Muscle of back (tissue), 11 donors: Measurements from ENCODE around the gene HDHD5. TPM values are rescaled to one million over a fixed set of nuclear protein-coding genes. Genes with fewer than 3 reads are reported as not detected.
"Not testable (repeated sequence)": the region's sequence is repeated elsewhere in the genome, so short reads cannot be mapped to it uniquely, and the experiment has no call there.

Source experiments
- DNase-seq, 3 donors: peaks; one replicate each; pipeline versions ENCODE4 v3.0.0 to v3.0.0-alpha.2; 2013
- polyA plus RNA-seq, 10 donors: library from polyadenylated mRNA; unstranded; fragments of 120-200 nt; gene quantifications; one replicate each; pipeline ENCODE4 v1.2.1, GENCODE V29; 2013; ENCODE audit not compliant: insufficient read length in 10 of 10

The HDHD5 gene
- polyA plus RNA-seq, 10 donors = 35.2 to 46.0 (median 40.9) TPM

DNA sequence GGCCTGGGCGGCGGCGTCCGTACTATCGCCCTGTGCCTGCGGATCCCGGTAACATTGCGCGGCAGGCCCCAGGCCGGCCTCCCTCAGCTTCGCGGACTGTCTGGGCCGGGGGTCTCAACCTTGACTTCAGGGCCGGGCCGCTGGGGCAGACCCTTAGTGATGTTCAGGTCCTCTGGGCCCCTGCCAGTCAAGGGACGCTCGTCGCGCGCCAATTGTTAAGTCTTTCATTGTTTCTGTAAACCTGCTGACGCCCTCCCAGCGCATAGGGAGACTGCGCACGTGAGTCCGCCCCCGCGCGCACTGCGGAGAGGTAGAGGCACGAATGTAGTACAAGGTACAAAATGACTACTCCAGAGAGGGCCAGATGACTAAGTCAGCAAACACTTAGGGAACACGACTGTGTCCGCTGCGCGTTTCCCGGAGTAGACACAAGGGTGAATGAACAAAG, 451 bp upstream of the HDHD5 start:
- DNase-seq = peak in 1 of 3 donors; percentile 47

DNA sequence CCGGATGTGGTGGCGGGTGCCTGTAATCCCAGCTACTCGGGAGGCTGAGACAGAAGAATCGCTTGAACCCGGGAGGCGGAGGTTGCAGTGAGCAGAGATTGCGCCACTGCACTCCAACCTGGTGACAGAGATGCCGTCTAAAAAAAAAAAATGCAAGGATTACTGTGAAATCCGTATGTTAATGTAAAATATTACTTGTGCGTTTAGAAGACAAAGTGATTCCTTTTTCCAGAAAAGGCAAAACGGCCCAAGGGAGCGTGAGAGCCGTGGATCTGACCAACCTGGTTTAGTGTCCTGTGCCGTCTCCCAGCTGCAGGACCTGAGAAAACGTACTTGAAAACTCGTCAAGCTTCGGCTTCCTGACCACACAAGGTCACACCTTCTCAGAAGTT, 905 bp downstream of the HDHD5 start:
- no peak for DNase-seq

DNA sequence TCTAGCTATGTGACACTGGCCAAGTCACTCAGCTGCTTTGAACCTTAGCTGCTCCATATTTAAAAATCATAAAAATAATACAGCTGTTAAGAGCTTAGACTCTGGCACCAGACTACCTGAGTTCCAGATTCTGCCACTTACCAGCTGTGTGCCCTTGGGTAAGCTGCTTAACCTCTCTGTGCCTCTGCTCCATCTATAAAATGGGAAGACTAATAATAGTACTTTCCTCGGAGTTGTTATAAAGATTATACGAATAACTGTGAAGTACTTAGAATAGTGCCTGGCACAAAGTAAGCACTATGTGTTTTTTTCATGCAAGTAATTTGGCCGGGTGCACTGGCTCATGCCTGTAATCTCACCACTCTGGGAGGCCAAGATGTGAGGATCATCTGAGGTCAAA, 1.4 kb downstream of the HDHD5 start:
- DNase-seq = no peak

DNA sequence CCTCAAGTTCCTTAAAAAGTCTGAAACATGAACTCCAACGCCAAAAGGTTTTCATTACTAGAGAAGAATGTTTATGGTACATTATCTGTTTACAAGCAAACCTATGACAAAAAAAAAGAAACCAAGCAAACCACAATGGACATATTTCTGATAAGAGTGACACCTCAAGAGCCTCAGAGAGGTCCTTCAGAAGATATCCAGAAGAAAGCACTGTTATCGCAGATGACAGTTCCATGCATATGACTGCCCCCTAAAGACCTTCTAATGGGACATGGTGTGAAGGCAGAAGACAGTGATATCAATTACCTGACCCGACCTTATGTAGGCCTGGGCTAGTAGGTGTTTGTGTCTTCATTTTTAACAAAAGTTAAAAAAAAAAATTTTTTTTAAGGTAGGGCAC, 3.1 kb downstream of the HDHD5 start:
- DNase-seq = no peak

DNA sequence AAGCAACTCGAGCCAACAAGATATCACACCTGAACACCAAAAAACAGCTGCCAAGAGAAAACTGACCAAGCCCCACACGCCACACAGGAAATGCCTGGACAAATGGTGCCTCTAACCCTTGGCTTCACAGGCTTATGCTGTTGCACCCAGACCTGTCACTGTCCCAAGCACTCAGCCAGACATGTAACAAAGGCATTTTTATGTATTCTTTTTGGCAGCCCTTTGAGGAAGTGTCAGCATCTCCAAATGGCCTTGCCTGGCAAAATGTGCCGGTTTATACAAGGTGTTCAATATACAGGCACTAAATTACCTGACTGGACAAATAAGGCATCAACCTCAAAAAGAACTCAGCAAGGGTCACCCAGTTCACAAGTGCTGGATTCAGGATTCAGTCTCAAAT, 6.1 kb downstream of the HDHD5 start:
- no peak for DNase-seq

DNA sequence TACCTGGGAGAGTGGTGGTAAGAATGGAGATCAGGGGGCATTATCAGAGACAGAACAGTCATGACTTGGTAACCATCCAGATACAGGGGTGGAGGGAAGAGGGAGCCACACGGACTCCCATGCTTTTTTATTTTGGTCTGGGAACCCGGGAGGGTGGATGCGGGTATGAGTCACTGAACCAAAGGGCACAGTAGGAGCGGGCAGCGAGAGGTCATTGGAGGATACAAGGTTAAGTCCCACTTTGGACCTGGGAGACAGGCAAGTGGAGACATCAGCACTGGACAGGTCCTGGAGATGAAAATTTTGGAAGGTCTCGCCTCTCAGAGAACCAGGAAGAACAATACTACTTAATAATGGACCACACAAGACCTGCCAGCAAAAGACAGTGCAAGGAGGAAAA, 6.7 kb downstream of the HDHD5 start:
- no peak for DNase-seq

DNA sequence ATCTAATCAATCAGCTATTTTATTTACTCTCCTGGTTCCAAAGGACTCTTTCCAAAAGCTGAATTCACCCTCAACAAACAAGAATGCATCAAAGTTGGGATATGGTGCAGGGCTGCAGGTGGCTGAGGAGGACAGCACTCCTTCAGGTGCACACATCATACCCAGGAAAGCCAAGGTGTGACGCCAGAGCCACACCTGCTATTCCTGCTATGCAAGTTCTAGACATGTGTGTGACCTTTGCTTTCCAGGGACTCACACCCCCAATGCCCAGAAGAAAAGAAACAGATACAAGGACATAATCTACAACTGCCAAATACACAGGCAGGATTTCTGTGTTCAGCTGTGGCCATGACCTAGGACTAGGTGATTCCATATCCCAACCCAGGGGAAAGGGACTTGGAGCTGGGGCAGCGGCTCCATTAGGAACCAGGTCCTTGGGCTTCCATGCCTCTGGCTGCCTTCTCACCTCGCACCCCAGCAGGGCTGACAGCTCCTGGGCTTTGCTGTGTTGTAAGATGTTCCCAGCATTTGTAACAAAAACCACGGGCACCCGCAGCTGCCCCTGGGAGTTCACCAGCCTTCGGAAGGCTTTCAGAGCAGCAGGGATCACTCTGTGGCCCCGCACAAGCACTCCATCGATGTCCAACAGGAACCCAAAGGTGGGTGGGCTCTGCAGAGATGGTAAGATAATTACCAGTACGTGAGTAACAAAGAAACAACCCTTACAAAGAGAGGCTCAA, 9.8 kb downstream of the HDHD5 start:
- no peak for DNase-seq

DNA sequence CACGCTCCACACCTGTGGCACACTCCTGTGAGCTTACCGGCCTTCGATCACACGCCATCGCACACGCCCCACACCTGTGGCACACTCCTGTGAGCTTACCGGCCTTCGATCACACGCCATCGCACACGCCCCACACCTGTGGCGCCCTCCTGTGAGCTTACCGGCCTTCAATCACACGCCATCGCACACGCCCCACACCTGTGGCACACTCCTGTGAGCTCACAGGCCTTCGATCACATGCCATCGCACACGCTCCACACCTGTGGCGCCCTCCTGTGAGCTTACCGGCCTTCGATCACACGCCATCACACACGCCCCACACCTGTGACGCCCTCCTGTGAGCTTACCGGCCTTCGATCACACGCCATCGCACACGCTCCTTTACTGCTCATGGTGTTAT, 11.6 kb downstream of the HDHD5 start:
- DNase-seq = not testable (repeated sequence)

DNA sequence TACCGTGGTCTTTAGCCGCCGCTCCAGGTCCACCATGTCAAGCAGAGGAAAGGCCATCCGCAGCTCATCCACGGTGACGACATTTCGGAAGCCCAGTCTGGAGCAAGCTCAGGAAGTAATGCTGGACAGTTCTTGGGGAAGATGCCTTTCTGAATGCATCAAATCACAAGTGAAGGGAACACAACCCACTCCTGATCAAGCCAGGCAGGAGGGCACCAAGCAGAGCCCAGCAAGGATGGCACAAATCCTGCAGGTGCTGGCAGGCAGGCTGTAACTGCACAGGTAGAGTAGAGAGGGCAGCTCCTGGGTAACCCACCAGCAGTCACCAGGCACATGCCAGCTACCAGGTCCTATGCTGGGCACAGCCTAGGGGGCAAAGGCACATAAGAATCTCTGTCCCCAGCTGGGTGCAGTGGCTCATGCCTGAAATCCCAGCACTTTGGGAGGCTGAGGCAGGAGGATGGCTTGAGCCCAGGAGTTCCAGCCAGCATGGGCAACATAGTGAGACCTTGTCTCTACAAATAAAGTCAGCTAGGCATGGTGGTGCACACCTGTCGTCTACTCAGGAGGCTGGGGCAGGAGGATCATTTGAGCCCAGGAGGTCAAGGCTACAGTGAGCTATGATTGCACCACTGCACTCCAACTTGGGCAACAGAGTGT, 13.9 kb downstream of the HDHD5 start:
- no peak for DNase-seq

DNA sequence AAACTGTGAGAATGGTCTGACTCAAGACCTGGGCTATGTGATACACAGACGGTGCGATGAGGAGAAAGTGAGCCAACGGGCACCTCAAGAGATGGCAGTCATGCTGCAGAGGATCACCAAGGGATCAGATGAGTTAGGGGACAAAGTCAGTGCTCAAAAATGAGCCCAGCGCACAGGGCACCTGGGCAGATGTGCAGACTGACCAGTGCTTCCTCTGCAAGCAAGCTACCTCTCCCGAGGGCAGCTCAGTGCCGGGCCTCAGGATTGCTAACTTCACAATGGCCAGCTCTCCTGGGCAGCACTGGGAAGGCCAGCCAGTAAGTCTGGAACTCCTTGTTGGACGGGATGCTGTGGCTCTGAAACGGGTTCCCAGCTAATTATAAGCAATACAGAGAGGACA, 15.3 kb downstream of the HDHD5 start:
- no peak for DNase-seq

DNA sequence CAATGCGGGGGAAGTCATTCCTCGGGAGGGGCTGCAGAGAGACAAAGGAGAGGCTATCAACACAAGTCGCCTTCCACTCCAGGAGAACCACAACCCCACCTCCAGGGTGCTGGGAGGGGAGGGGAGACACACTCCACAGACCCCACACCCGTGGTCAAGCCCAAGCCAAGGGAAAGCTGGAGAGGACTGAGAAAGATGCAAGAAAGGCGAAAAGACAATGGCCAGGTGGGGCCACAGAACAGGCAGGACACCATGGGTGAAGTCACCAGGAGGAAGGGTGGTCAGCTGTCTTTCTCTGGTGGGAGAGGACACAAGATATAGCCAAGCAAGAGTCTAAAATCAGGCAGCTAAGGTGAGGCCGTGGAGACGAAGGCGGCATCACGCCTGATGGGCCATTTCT, 16.0 kb downstream of the HDHD5 start:
- no peak for DNase-seq

DNA sequence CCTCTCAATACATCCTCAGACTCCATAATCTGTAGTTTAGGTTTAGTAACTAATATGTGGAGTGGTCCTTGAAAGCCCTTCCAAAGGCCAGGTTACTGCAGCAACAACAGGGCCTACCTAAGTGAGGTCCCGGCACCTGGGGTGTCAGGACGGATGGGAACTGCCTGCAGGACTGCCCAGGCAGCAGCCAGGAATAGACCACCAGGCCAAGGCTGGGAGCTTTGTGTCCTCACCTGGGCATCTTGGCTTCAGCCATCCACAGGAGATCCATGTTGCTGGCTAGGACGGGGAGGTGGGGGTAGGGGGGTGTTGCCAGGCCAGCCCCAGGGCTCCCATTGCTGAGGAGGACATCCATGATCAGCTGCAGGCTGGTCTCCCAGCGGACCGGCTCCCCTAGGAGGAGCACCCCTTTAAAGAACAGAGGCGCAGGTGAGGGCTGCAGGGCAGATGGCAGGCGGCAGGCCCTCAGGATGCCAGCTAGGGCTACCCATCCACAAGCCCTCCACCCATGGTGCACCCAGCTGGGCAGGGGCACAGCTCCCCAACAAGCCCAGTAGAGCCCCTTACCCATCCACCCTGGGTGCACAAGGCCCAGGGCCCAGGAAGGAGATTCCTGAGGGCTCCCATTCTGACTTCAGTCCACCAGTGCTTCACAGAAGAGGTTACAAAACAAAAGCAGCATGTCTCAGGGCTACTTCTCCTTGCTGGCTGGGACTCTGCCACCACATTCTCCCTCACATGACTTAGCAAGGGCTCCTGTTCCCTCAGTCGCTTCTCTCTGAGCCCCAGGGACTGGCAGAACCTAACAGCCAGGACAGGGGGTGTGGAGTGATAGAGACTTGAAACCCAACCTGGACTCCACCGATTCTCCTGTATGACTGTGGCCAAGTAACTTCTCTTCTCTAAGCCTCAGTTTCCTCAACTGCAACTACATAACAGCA, 18.0 kb downstream of the HDHD5 start:
- DNase-seq = no peak

DNA sequence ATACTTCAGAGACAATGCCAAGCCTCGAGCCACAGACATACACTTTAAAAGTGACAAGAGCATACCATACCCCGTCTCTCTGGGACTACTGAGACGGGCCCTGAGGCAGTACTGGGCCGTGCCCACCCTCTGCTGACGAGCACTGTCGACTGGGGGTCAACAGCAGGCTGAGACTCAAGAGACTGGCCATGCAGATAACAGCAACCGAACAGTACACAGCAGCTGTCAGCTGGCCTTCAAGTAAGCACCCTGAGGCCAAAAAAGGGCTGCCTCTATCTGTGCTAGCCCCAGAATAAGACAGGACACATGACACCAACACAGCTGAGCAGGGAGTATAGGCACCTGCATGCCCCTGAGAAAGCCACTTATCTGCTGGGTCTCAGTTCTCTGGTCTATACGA, 19.1 kb downstream of the HDHD5 start:
- DNase-seq = peak in 1 of 3 donors; percentile 50

DNA sequence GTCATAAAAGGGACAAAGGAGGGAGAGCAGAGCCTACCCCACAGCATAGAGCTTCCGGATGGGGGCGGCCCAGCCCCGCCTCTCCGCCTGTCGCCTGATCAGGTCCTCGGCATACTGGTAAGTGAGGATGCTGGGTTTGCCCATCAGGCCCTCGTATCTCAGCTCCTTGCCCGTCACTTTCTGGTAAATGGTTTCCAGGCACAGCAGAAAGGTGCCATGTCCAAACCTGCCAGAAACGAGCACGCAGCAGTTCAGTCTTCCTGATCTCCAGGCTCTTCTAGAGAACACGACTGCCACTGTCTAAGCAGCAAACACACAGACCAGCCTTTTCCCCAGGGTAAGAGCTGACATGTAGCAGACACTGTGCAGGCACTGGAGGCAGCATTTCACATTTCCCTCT, 20.6 kb downstream of the HDHD5 start:
- no peak for DNase-seq

DNA sequence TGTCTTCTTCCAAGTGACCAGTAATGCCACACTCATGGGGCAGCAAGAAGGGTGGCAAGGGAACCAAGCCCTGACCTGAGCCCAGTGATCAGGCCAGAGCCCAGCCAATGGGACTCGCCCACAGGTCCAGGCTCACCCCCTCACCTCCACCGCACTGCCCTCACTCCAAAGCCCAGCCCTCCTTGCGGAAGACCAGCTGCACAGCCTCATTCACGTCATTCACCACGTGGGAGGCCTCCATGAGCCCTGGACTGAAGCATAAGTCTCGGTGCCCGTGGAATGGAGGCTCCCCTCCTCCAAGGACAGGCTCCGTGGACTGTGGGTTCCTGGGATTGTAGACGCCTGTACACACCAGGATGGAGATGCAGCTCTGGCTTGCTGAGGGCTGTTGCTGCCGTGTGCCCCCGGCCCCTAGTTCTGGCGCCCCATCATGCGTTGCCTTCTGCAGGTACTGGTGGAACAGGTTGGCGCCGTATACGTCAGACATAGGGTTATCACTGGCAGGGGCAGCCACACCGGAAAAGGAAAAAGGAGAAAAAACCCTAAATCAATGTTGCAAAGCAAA, 21.1 kb downstream of the HDHD5 start:
- DNase-seq = no peak

DNA sequence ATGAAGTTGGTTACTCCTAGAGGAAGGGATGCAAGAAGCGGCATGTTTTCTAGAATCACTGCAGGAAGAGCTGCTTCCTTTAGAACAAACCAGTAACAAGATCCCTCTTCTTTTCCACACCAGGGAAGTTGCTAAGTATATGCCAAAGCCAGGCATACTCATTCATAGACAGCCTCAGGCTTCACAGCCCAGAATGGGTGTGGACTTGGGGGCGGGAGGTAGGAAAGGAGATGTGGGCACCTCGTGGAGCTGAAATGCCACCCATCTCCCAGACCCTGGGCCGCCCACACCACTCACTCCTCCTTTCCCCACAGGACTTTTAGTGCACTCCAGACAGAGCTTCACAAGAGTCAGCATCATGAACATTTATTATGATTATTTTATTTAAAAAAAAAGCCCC, 21.9 kb downstream of the HDHD5 start:
- DNase-seq = no peak

DNA sequence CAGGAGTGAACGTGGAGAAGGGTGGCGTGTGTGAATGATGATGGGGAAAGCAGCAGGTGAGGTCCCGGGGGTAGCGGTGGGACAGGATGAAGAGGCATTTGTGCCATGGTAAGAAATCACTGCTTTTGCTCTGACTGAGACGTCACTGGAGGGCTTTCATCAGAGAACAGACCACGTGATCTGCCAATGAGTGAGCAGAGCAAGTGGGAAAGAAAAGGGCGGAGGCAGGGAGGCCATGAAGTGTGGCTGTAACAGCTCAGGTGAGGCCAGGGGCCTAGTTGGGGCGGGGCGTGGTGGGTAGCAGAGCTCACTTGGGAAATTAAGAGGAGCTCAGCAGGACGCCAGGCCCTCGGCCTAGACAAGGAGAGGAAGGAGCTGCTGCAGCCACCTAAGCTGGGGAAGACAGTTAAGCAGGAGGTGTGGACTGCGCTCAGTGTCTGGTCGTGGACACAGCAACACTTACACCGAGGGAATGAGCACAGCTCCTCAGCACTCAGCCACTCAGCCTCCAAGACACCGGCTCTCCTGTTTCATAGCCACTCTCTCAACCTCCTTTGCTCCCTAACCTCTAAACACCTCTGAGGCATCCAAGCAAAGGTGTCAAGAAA, 23.8 kb downstream of the HDHD5 start:
- no peak for DNase-seq

DNA sequence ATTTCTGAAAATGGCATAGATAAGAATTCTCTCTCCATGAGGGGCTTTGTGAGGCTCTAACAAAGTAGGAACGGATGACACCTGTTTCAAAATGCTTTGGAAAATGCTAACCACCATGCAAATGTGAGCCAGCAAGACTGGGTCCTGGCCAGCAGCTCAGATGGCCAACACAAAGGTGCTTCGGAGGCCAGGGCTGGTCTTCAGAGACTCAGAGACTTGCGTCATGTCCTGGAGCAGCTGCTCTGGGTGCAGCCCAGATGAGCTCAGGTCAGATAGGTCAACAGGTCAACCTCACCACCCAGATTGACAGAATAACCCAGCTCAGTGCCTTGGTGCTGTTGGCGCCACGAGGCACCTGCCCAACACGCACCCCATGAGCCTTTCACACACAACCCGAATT, 25.9 kb downstream of the HDHD5 start:
- no peak for DNase-seq

DNA sequence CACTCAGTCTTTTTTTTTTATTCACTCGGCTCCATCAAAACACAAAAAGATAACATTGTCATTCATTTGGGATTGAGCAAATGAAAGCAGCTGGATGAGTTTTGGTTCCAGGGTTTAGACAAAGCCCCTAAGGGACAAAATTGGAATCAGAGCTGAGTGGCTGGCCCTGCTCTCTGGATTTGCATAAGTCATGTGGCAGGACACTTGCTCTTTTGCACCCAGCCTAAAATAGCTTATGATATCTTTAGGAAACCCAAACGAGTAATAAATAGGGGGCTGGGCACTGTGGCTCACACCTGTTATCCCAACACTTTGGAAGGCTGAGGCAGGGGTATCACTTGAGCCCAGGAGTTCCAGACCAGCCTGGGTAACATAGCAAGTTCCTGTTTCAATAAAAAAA, 27.0 kb downstream of the HDHD5 start:
- peak; percentile 25 to 65 (median 39) for DNase-seq

DNA sequence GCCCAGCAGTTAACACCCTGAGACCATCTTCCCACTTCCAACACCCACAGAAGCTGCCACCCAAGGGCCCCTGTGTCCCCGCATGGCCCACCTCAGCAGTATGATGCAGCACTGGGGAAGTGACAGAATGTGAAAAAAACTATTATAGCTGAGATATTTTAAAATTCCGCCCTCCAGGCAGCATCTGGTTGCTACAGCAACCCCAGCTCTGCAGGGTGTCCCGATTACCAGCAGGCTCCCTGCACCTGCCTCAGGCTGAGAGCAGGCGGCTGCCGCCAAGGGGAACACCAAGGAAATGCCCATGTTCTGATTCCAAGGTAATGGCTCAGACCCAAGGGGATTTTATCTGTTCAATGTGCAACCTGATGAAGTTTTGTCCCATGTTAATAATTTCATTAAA, 27.4 kb downstream of the HDHD5 start:
- DNase-seq = peak in 1 of 3 donors; percentile 36

DNA sequence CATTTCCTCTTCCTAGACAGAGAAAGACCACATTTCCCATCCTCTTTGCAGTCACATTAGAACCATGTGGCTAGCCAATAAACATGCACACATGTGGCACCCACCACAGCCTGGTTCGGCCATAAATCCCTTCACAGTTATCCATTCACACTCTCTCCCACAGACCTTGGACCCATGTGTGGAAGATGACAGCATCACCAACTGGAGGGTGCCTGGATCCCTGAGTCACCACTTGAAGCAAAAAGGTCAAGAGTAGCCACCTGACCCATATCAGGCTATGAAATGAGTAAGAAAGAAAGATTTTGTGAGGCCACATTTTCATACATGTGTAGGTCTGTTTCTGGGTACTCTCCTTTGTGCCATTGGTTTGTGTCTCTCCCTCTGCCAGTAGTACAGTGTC, 28.9 kb downstream of the HDHD5 start:
- no peak for DNase-seq
